B cell (primary cell): ENCODE measurements around the gene SUSD3. TPM values are rescaled to one million over a fixed set of nuclear protein-coding genes. Genes with fewer than 3 reads are reported as not detected.

Experiments
- ATAC-seq: fragments of 200-7000 bp; cut with Tn5 transposase; one replicate; pipeline ENCODE4 v1.10.0; 2021; ENCODE audit warnings: low read depth, mild to moderate bottlenecking, moderate number of reproducible peaks, moderate library complexity
- CTCF ChIA-PET: fragments of 350-600 bp; sonication (Branson Sonifier 250); formaldehyde crosslinking; loops from one replicate; lab custom pipeline; 2021; ENCODE audit warnings: antibody characterized with exemption, inconsistent platforms; lab: Charles Lee
- POLR2A ChIA-PET: fragments of 350-600 bp; sonication (Branson Sonifier 250); formaldehyde crosslinking; loops from one replicate; lab custom pipeline; 2021; ENCODE audit warnings: antibody characterized with exemption; lab: Charles Lee
- DNase-seq: peaks from one replicate; pipeline ENCODE4 v3.0.0; 2013
- H2AFZ ChIP-seq: 2 replicates; pipeline ENCODE4 v1.6.1; 2012; ENCODE audit warnings: mild to moderate bottlenecking, low read depth, low read length; ENCODE audit not compliant: insufficient read depth, poor library complexity, severe bottlenecking
- H3K27ac ChIP-seq, 2 donors: 1 replicate in 1 of 2; 2 replicates in 1 of 2; pipeline ENCODE4 v1.5.1; 2012 to 2013; ENCODE audit warnings: low read length in 2 of 2, mild to moderate bottlenecking in 2 of 2, moderate library complexity in 1 of 2
- H3K27me3 ChIP-seq, 4 experiments: fragments of 200-600 bp in 1 of 4; sonication (generic) in 1 of 4; replicated peaks in 1 of 4; 1 replicate in 2 of 4; 2 replicates in 2 of 4; pipeline versions ENCODE4 v1.6.1 to v1.7.0; 2013 to 2016; ENCODE audit warnings: low read length in 3 of 4, mild to moderate bottlenecking in 2 of 4, mixed read lengths in 1 of 4, moderate library complexity in 1 of 4; ENCODE audit not compliant: insufficient read depth in 4 of 4, control insufficient read depth in 3 of 4; ENCODE audit errors: control extremely low read depth in 1 of 4
- H3K36me3 ChIP-seq, 2 experiments: replicated peaks in 1 of 2; 1 replicate in 1 of 2; 2 replicates in 1 of 2; pipeline versions ENCODE4 v1.6.1 to v1.7.1; 2013; ENCODE audit warnings: low read length in 1 of 2; ENCODE audit not compliant: insufficient read depth in 2 of 2, control insufficient read depth in 1 of 2; ENCODE audit errors: control extremely low read depth in 1 of 2, extremely low read depth in 1 of 2
- H3K4me1 ChIP-seq, 2 donors: fragments of 200-600 bp in 1 of 2; sonication (generic) in 1 of 2; 1 replicate in 1 of 2; 2 replicates in 1 of 2; pipeline versions ENCODE4 v1.5.1 to v1.6.1; 2013 to 2017; ENCODE audit warnings: low read length in 2 of 2; ENCODE audit not compliant: control insufficient read depth in 2 of 2, insufficient read depth in 2 of 2
- H3K4me2 ChIP-seq: replicated peaks from 2 replicates; pipeline ENCODE3; 2012; ENCODE audit warnings: mild to moderate bottlenecking, low read depth, low read length; ENCODE audit not compliant: poor library complexity, severe bottlenecking
- H3K4me3 ChIP-seq, 5 experiments: fragments of 200-600 bp in 1 of 5; sonication (generic) in 1 of 5; 1 replicate in 3 of 5; 2 replicates in 2 of 5; pipeline versions ENCODE4 v1.5.1 to v1.7.0; 2011 to 2016; ENCODE audit warnings: low read length in 4 of 5, mild to moderate bottlenecking in 4 of 5, low read depth in 2 of 5, control low read depth in 1 of 5, moderate library complexity in 1 of 5; ENCODE audit not compliant: insufficient read depth in 1 of 5; ENCODE audit errors: control extremely low read depth in 1 of 5, extremely low read depth in 1 of 5
- H3K79me2 ChIP-seq: fragments of 200-600 bp; sonication (generic); one replicate; pipeline ENCODE4 v1.6.0; 2016; ENCODE audit warnings: low read length; ENCODE audit not compliant: control insufficient read depth, insufficient read depth
- H3K9ac ChIP-seq: fragments of 200-600 bp; sonication (generic); 2 replicates; pipeline ENCODE4 v1.6.1; 2017; ENCODE audit warnings: mild to moderate bottlenecking, low read length, moderate library complexity
- H3K9me3 ChIP-seq, 3 donors: one replicate each; pipeline versions ENCODE4 v1.6.1 to v1.7.1; 2013; ENCODE audit warnings: low read length in 2 of 3; ENCODE audit not compliant: control insufficient read depth in 2 of 3, insufficient read depth in 1 of 3; ENCODE audit errors: control extremely low read depth in 1 of 3
- H4K20me1 ChIP-seq: 2 replicates; pipeline ENCODE4 v1.6.0; 2012; ENCODE audit warnings: mild to moderate bottlenecking, low read length; ENCODE audit not compliant: insufficient read depth, control insufficient read depth, poor library complexity, severe bottlenecking
- H3K27ac Mint-ChIP-seq: one replicate; pipeline ENCODE4 v1.8.0; 2021; ENCODE audit warnings: mixed read lengths
- H3K27me3 Mint-ChIP-seq: one replicate; pipeline ENCODE4 v1.8.0; 2021; ENCODE audit warnings: mixed read lengths
- H3K4me1 Mint-ChIP-seq: one replicate; pipeline ENCODE4 v1.8.0; 2021; ENCODE audit warnings: mixed read lengths
- H3K4me3 Mint-ChIP-seq: one replicate; pipeline ENCODE4 v1.8.0; 2021; ENCODE audit warnings: mixed read lengths
- H3K9me3 Mint-ChIP-seq: one replicate; pipeline ENCODE4 v1.8.0; 2022; ENCODE audit warnings: mixed read lengths; ENCODE audit not compliant: insufficient read depth
- EZH2 ChIP-seq: IDR thresholded peaks from 2 replicates; pipeline ENCODE4 v1.6.1; 2012; ENCODE audit warnings: borderline replicate concordance, low read depth, mild to moderate bottlenecking, moderate library complexity, low read length; ENCODE audit not compliant: insufficient read depth, poor library complexity, severe bottlenecking
- WGBS: methylation state at CpG from one replicate; pipeline ENCODE4 v1.1.5; 2013; ENCODE audit warnings: missing lambda C conversion rate; ENCODE audit not compliant: insufficient coverage; 5-methylcytosine and 5-hydroxymethylcytosine counted together
- intact Hi-C: fragments of 100-400 bp; cut with micrococcal nuclease; formaldehyde crosslinking; loops from one replicate; pipeline ENCODE4 v1.10.0; 2022
- polyA plus RNA-seq: library from polyadenylated mRNA; depleted of rRNA; stranded (reverse); fragments of >200 nt; gene quantifications from 2 replicates; pipeline ENCODE4 v1.2.3, GENCODE V29; 2012
- total RNA-seq, 2 donors: library from RNA; stranded (reverse); fragments of 120-200 nt in 1 of 2; gene quantifications; 1 replicate in 1 of 2; 2 replicates in 1 of 2; pipeline versions ENCODE4 v1.2.3 to v1.2.4, GENCODE V29; 2013 to 2022
- TF ChIP-seq, protein P1 (sequence below): fragments of 200-600 bp; IDR thresholded peaks from one replicate; pipeline ENCODE4 v1.8.0; 2022; ENCODE audit warnings: antibody characterized with exemption, mild to moderate bottlenecking

Gene SUSD3
- total and polyA plus RNA-seq, 2 donors (not counting 1 experiment from before 2014, with no cell fraction given): 41.0 to 85.0 TPM

DNA sequence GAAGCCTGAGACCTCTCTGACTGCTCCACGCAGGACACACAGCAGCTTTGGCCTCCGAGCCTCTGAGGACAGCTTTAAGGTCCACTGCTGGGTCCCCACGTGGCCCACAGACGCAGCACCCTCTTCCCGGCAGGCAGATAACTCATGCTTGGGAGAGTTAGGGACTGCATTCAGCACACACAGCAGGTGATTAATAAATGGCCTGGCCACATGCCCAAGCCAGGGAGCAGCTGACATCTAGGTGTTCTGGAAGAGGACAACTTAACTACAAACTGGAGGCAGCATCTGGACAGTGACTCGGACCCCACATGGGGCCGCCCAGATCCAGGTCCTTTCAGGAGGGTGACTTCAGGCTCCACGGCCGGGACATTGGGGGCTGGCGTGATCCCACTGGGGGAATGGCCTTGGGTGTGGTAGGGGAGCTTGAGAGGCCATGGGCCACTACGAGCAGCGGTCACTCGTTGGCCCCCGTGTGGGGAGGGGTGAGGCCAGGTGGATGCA, 64.3 kb downstream of the SUSD3 start:
- Histone ChIP-seq H2AFZ (no peak overlapping the region), H3K4me2 (no peak overlapping the region), H3K27me3 (no peaks in the 10 kb centered on the region), H3K4me1 (peaks cover 17 to 30% of the 10 kb centered on the region in 2 donors), H3K79me2 (no peaks in the 10 kb centered on the region), H3K4me3 (no peak overlapping the region), H3K9me3 (no peaks in the 10 kb centered on the region), H4K20me1 (no peaks in the 10 kb centered on the region), H3K27ac (no peak overlapping the region), H3K9ac (no peak overlapping the region), H3K36me3 (no peaks in the 10 kb centered on the region)
- ChIA-PET POLR2A (no interaction called here), CTCF (no interaction called here)
- DNase-seq (no peak), ATAC-seq (no peak)
- 95% methylated on average over 11 of the region's 14 CpGs for WGBS
- intact Hi-C loops: no loop called here
- no peaks in the 10 kb centered on the region for H3K9me3 Mint-ChIP-seq
- no peaks in the 10 kb centered on the region for H3K27me3 Mint-ChIP-seq
- no peak for TF ChIP-seq EZH2
- TF ChIP-seq, protein P1, sequence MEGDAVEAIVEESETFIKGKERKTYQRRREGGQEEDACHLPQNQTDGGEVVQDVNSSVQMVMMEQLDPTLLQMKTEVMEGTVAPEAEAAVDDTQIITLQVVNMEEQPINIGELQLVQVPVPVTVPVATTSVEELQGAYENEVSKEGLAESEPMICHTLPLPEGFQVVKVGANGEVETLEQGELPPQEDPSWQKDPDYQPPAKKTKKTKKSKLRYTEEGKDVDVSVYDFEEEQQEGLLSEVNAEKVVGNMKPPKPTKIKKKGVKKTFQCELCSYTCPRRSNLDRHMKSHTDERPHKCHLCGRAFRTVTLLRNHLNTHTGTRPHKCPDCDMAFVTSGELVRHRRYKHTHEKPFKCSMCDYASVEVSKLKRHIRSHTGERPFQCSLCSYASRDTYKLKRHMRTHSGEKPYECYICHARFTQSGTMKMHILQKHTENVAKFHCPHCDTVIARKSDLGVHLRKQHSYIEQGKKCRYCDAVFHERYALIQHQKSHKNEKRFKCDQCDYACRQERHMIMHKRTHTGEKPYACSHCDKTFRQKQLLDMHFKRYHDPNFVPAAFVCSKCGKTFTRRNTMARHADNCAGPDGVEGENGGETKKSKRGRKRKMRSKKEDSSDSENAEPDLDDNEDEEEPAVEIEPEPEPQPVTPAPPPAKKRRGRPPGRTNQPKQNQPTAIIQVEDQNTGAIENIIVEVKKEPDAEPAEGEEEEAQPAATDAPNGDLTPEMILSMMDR: no peak
- H3K4me3 Mint-ChIP-seq: no peak overlapping the region
- peaks cover 31% of the 10 kb centered on the region for H3K4me1 Mint-ChIP-seq
- H3K27ac Mint-ChIP-seq: no peak overlapping the region

DNA sequence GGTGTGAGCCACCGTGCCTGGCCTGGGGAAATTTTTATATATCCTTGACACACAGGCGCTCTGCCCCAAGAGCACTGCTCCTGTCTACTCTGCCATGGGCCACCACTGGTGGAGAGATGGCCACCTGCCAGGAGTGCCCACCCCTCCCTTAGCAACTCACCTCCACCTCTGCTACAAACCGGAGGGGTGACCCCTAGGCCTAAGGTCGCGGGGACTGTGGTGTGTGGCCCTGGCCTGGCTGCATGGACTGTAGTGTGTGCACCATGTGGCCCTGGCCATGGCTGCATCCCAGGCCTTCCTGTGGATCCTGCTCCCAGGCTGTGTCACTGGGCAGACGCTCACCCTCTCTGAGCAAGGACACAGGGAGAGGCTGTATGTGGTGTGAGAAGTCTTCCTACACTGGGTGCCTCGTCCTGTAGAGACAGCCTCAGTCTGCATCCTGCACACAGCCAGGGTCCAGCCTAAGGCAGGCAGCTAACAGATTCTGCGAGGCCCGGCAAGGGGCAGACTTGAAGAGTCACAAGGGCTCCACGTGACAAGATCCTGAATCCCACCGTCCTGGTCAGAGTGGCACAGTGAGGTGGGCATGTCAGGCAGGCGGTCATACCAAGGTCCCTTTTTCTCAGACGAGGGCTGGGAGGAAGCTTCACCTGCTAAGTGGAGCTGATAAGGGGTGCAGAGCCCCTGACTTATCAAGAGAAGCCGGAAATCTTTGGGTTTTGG, 65.2 kb downstream of the SUSD3 start:
- H3K27ac Mint-ChIP-seq: no peak overlapping the region
- Histone ChIP-seq H3K9ac (no peak overlapping the region), H2AFZ (no peak overlapping the region), H3K4me2 (no peak overlapping the region), H3K36me3 (no peaks in the 10 kb centered on the region), H3K79me2 (no peaks in the 10 kb centered on the region), H3K27me3 (no peaks in the 10 kb centered on the region), H3K27ac (no peak overlapping the region), H4K20me1 (no peaks in the 10 kb centered on the region), H3K4me1 (peaks cover 17 to 34% of the 10 kb centered on the region in 2 donors), H3K9me3 (no peaks in the 10 kb centered on the region), H3K4me3 (no peak overlapping the region)
- ATAC-seq (no peak), DNase-seq (peak; percentile 29)
- TF ChIP-seq EZH2: no peak
- TF ChIP-seq, protein P1: no peak
- H3K27me3 Mint-ChIP-seq: no peaks in the 10 kb centered on the region
- POLR2A ChIA-PET: no interaction called here
- CTCF ChIA-PET: no interaction called here
- H3K4me3 Mint-ChIP-seq: no peak overlapping the region
- WGBS: 92% methylated on average over 13 of the region's 14 CpGs
- H3K4me1 Mint-ChIP-seq: peaks cover 38% of the 10 kb centered on the region
- no peaks in the 10 kb centered on the region for H3K9me3 Mint-ChIP-seq
- intact Hi-C loops: no loop called here
